ENCODE data around the gene PDCD2. TPM values are rescaled to one million over a fixed set of nuclear protein-coding genes. Genes with fewer than 3 reads are reported as not detected.
"Not testable (repeated sequence)": the region's sequence is repeated elsewhere in the genome, so short reads cannot be mapped to it uniquely, and the experiment has no call there.

The PDCD2 gene
- total RNA-seq: 263 TPM

GRCh38 chr6:170584181-170584953 lies at the start of gene PDCD2:
TSS of gene PDCD2 (minus strand) at chr6:170584637. CDS start at chr6:170584581, 56 bp downstream.
- Histone ChIP-seq H3K9me3 (no peaks in the 10 kb centered on the region), H3K27me3 (no peaks in the 10 kb centered on the region), H3K27ac (peak within 1 kb of the TSS; percentile 88 to 96), H3K36me3 (peaks cover 19 to 21% of the 10 kb centered on the region in 2 donors), H3K4me3 (peak within 1 kb of the TSS; percentile 98 to 100), H3K4me1 (peaks cover 0 to 3% of the 10 kb centered on the region in 2 donors)
- no peak for TF ChIP-seq CTCF (IDR thresholded peaks at IDR 0.05)
- DNase-seq (ENCODE audit: low spot score in 2 of 2): peak; percentile 57 to 95
- intact Hi-C loops (cut with DNase I): loop anchor here (1.0 kb wide), 1 partner anchor 30 kb away; the partner anchor contains the start of gene TBP

GRCh38 chr6:170616020-170616554 lies 31.6 kb upstream of the PDCD2 start:
- H3K4me3 ChIP-seq; H3K27me3 ChIP-seq; H3K9me3 ChIP-seq; H3K4me1 ChIP-seq; intact Hi-C loops (cut with DNase I); H3K27ac ChIP-seq; H3K36me3 ChIP-seq; DNase-seq (ENCODE audit: low spot score in 2 of 2): not testable (repeated sequence)

- DNase-seq (ENCODE audit: low spot score in 2 of 2); H3K36me3 ChIP-seq; H3K9me3 ChIP-seq; H3K4me3 ChIP-seq; H3K27ac ChIP-seq; H3K4me1 ChIP-seq; H3K27me3 ChIP-seq; intact Hi-C loops (cut with DNase I): not testable (repeated sequence)
These were observed 27.9 kb upstream of the PDCD2 start for GRCh38 chr6:170612256-170612804.

GRCh38 chr6:170609225-170609624 lies 24.8 kb upstream of the PDCD2 start:
- H3K27me3 ChIP-seq; H3K4me3 ChIP-seq; H3K4me1 ChIP-seq; H3K36me3 ChIP-seq; DNase-seq (ENCODE audit: low spot score in 2 of 2); H3K27ac ChIP-seq; H3K9me3 ChIP-seq; intact Hi-C loops (cut with DNase I): not testable (repeated sequence)

- H3K27ac ChIP-seq: no peak overlapping the region
- no peaks in the 10 kb centered on the region for H3K36me3 ChIP-seq
- no peak overlapping the region for H3K4me3 ChIP-seq
- H3K27me3 ChIP-seq: no peaks in the 10 kb centered on the region
- intact Hi-C loops (cut with DNase I): no loop called here
- TF ChIP-seq CTCF (IDR thresholded peaks at IDR 0.05): no peak
- no peaks in the 10 kb centered on the region for H3K4me1 ChIP-seq
- H3K9me3 ChIP-seq: no peaks in the 10 kb centered on the region
- no peak for DNase-seq (ENCODE audit: low spot score in 2 of 2)
These were observed 21.3 kb upstream of the PDCD2 start for GRCh38 chr6:170605574-170606259.

- Histone ChIP-seq H3K4me1 (no peaks in the 10 kb centered on the region), H3K36me3 (no peaks in the 10 kb centered on the region), H3K4me3 (no peak overlapping the region), H3K27ac (no peak overlapping the region), H3K9me3 (peaks cover 0 to 6% of the 10 kb centered on the region in 2 donors), H3K27me3 (no peaks in the 10 kb centered on the region)
- no peak for TF ChIP-seq CTCF (IDR thresholded peaks at IDR 0.05)
- DNase-seq (ENCODE audit: low spot score in 2 of 2): no peak
- intact Hi-C loops (cut with DNase I): no loop called here
These were observed 12.8 kb upstream of the PDCD2 start for GRCh38 chr6:170597278-170597677.

- no peak for DNase-seq (ENCODE audit: low spot score in 2 of 2)
- no peak for TF ChIP-seq CTCF (IDR thresholded peaks at IDR 0.05)
- H3K4me3 ChIP-seq: no peak overlapping the region
- intact Hi-C loops (cut with DNase I): no loop called here
- H3K27me3 ChIP-seq: no peaks in the 10 kb centered on the region
- no peak overlapping the region for H3K27ac ChIP-seq
- H3K4me1 ChIP-seq: no peaks in the 10 kb centered on the region
- H3K36me3 ChIP-seq: no peaks in the 10 kb centered on the region
- H3K9me3 ChIP-seq: peaks cover 0 to 7% of the 10 kb centered on the region in 2 donors
These were observed 12.0 kb upstream of the PDCD2 start for GRCh38 chr6:170596426-170596825.

Data from ascending aorta (tissue), 2 donors.